HL-60/S4 treated with phorbol 12-myristate 13-acetate at 8.2 ng/mL for 4 days and 3 days (cell line): ENCODE measurements around the gene GAB4.

Source experiments
- in situ Hi-C: fragments of 300-500 bp; cut with MboI; formaldehyde crosslinking; loops from 2 replicates; pipeline ENCODE4 v1.15.0; 2022; ENCODE audit warnings: low sequenced_read_pairs

GAB4 gene

DNA sequence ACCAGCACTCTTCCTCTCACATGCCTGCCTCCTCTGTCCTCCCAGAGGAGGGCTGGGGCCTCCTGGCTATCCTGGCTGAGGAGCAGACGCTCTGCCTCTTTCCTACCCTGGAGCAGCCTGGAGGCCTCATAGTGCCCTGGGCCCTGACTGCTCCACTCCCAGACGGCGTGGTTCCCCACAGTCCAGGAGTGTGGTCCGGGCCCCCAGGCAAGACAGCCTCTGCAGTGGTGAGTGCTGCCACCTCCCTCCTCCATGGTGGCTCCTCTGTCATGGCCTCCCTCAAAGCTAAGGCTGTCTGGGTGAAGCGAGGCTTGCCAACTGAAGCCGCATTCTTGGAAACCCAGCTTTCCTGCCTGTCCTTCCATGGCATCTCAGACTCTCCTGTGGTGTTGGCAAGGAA, 19.8 kb downstream of the GAB4 start:
- in situ Hi-C loops: no loop called here

DNA sequence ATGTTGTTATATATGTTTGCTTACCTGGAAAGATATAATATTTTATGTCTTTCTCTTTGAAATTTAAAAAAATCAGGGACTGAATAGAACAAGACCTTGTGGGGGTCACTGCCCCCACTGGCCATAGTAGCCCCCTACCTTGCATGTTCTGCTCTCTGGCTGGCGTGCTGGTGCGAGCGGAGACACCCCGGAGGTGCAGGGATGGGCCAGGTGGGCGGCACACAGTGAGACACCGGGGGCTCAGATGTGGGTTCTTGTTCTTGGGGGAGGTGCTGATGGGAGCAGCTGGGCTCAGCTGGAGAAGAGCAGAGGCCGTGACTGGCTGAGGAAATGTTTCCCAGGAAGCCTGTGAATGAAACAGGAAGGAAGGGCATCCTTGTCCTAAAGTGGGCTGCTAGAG, 20.2 kb downstream of the GAB4 start:
- in situ Hi-C loops: no loop called here

DNA sequence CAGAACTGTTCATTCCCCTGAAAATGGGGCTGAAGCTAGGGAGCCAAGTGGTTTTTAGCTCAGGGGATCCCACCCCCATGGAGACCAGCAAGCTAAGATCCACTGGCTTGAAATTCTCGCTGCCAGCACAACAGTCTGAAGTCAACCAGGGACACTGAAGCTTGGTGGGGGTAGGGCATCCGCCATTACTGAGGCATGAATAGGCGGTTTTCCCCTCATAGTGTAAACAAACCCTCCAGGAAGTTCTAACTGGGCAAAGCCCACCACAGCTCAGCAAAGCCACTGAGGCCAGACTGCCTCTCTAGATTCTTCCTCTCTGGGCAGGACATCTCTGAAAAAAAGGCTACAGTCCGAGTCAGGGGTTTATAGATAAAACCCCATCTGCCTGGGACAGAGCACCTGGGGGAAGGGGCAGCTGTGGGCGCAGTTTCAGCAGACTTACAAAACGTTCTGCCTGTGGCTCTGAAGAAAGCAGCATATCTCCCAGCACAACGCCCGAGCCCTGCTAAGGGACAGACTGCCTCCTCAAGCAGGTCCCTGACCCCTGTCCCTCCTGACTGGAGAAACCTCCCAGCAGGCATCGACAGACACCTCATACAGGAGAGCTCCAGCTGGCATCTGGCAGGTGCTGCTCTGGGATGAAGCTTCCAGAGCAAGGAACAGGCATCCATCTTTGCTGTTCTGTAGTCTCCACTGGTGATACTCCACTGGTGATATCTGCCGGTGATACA, 32.7 kb downstream of the GAB4 start:
- in situ Hi-C loops: no loop called here

DNA sequence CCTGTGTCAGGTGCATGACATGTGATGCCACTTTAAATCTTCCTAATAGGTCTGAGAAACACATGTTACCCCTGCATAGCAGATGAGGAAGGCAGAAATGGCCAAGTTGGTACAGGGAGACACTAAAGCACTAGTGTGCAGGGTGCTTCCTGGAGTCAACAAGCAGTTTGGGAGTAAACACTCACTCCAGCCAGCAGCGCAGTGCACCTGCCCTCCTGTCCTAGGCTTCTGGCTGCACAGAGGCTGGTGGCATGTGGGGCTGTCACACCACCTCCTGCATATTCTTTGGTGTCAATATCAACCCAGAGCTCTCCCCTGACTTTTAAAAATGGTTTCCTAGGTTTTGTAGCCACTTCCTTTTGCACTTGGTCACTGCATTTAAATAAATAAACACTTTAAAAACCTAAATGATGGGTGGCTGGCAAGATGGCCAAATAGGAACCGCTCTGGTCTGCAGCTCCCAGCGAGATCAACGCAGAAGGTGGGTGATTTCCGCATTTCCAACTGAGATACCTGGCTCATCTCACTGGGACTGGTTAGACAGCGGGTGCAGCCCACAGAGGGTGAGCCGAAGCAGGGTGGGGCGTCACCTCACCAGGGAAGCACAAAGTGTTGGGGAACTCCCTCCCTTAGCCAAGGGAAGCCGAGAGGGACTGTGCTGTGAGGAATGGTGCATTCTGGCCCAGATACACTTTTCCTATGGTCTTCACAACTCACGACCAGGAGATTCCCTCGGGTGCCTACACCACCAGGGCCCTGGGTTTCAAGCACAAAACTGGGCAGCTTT, 33.5 kb downstream of the GAB4 start:
- in situ Hi-C loops: no loop called here

DNA sequence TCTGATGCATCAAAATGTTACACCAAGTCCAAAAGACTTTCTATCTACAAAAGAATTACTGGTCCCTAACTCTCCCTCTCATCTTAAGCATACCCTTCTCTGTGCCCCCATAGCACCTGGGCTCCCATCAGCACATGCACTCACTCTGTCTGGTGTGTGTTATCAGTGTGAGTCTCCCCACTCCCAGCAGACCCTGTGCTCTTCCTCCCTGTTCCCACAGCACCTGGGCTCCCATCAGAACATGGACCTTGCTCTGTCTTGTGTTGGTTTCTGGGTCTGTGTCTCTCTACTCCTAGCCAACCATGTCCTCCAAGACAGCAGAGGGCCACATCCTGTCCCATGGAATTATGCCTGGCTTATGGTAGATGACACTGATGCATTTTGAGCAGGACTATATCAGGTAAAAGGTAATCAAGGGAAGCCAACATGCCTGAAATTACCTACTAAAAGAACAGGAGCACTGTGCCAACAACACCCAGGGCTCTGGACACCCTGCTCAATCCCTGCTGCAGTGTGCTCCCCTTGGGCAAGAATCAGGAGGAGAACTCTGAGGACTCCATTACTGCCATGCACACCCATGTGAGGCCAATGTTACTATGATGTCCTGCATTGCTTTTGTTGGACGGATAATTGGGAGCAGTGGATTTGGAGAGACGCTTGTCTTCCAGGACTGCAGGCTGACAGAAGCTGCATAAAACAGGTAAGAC, 34.3 kb downstream of the GAB4 start:
- in situ Hi-C loops: no loop called here

DNA sequence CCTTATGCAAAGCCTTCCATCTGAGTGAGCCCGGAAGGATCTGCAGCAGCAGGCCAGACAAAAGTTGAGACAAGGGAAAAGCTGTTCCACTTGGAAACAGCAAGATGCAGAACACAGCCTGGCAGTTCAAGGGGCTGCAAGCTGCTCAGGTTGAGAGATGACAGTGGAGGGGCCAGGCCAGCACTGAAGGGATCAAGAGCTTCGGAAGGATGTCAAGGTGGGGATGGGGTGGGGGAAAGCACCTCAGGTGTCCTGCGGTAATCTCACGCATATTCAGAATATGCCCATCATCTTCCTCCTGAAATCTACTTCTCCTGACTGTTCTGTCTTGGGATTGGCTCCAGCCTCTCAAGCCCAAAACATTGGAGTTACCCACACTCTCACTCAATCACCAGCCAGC, 35.7 kb downstream of the GAB4 start:
- in situ Hi-C loops: no loop called here

DNA sequence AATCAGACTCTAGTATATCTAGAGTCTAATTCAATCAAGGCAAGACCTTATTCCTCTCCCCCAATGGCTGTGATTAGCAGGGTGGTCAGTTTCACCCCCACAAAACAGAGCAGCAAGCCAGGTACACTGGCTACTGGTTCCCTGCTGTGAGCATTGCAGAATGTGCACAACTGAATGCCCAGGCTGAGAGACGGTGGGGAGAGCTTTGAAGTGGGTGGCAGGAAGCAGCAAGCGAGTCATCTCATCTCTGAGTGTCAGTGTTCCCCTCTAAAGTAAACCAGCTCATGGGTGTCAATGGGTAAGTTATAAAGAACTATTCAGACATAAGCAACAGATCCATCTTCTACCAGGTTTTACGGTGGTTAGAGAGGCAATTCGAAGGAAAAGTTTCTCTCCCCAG, 37.6 kb downstream of the GAB4 start:
- in situ Hi-C loops: no loop called here

DNA sequence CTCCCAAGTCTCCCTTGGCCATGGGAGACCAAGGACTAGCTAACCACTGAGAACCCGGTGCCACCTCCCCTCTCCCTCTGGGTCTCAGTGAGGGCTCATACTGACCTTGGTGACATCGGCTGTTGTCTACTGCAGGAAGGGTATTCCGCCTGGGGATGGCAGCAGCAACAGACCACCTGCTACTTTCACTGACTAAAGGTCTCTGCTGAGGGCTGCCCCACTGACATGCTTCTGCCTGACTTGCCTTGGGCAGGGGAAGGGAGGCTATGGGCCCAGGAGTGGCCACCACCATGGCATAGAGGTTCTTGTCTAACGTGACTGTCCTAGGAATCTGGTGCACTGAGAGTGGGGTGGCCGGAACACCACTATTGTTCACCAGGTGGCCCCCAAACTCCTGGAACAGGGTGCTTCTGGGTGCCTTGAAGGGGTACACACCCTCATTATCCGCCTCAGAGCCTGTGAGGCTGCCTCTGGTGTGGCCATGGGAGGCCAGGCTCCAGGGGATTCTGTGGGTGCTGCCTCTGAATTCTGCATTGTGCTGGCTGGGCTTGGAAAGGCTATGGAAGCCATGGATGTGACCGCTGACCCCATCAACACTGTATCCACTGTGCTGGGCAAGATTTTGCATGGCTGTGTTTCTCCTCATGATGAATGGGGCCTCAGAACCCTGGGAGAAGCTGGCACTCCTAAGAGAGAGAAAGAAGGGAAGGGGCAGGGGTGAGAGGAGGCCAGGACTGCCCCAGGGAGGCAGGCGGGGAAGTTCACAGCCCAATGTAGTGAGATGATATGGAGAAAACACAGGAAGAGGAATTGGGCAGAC, 38.3 kb downstream of the GAB4 start:
- in situ Hi-C loops: no loop called here

DNA sequence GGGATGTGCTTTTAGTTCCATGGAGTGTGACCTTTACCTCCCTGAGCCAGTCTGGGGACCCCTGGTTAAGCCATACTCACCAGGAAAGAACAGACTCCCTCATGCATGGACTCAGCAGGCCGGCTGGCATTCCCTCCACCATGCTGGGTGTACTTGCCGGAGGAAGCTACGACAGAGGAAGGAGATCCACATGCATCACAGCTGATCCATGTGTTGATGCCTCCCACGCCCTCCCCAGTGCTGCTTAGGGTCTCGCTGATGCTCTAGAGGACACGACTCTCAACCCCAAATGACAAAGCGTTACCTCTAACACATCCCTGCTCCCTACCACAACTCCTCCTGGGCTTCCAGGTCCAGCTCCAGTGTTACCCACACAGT, 39.8 kb downstream of the GAB4 start:
- in situ Hi-C loops: no loop called here

DNA sequence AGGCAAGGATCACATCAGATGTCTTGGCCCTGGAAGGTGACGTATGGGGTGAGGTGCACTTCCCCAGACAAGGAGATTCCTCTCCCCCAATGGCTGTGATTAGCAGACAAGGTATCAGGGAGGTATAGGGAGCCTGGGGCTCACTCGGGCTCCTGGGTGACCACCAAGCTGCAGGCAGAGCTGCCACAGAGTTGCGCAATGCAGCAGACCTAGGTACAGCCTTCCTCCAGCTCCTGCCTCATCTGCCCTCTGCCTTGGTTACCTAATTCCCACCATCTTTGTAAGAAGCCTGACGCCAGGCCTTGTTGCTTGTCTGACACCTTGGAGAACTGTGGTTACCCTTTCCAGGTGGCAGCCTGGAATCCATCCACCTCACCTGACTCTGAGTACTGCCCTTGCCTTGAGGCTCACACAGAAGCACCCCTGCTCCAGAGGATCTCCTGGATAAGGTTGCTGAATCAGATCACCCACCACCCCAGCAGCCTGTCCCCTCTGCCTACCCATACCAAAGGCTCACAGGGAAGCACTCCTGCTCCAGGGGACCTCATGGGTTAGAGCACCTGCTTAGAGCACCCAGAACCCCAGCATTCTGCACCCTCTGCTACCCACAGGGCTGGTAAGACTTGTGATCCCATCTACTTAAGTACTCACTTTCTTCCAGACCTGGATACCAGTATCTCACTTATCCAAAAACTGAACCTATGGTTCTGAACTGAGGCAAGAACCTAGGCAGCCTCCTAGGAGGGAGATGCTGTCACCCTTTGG, 40.4 kb downstream of the GAB4 start:
- in situ Hi-C loops: no loop called here

DNA sequence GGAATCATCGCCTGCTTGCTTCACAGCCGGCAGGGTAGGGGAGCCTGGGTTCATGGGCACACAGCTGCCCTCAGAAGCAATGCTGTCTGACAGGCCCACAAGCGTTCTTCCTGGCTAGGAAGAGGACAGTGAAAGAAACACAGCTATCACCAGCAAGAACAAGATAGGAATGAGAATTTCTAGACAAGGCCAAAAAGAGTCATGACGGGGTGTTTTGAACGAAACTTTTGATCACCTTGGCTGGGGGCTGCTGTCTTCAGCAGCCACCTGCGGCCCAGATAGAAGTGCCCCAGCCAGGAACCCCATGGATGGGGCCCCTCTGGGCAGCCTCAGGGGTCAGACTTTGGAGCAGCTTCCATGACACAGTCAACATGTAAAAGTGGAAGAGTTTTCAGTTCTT, 41.8 kb downstream of the GAB4 start:
- in situ Hi-C loops: no loop called here

DNA sequence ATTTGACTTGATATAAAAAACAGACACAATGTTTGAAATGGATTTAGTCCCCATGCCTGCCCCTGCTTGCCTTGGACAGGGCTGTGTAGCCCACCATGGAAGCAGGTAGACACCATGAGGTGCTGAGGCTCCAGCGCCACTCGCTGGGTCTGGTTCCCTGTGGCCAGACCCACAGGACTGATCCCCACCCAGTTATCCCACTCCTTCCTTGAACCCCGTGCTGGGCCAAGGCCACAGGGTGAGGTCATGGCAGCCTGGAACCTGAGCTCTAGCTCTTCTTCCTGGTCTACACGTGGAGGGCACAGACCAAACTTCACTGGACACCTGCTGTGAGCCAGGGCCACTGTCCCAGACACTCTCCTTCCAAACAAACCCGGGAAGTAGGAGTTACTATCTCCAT, 42.5 kb downstream of the GAB4 start:
- in situ Hi-C loops: no loop called here

DNA sequence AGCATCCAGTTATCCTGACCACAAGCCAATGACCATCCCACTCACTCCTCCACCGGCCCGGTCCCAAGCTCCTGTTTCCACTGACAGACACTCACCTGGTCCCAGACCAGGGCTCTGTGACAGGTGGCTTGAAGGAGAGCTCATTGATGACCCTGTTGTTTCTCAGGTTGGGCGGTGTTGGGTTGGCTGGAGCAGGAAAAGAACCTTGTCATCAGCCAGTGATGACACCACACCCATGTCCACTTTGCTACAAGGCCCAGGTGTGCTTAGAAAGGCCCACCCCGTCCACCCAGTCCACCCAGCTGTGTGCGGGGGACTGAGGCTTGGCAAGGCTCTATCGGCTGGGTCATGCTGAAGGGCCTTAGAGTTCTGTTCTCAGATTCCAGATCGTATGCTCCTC, 42.9 kb downstream of the GAB4 start:
- in situ Hi-C loops: no loop called here

DNA sequence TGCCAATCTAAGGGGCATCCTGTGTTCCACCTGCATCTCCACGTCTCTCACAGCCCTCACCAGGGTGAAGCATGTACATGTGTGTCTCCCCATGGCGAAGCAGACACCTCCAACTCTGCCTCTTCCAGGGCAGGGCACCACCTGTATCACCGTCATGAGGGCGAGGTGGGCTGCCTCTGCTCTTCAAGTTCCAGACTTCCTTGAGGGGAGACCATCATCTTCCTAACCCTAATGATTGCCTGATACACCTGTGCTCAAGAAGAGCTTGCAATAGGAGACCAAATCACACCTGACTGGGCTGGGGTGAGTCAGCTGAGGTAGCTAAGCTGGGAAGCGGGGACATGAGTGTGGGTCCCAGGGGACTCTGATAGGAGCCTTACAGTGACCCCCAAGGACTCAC, 43.7 kb downstream of the GAB4 start:
- in situ Hi-C loops: no loop called here

DNA sequence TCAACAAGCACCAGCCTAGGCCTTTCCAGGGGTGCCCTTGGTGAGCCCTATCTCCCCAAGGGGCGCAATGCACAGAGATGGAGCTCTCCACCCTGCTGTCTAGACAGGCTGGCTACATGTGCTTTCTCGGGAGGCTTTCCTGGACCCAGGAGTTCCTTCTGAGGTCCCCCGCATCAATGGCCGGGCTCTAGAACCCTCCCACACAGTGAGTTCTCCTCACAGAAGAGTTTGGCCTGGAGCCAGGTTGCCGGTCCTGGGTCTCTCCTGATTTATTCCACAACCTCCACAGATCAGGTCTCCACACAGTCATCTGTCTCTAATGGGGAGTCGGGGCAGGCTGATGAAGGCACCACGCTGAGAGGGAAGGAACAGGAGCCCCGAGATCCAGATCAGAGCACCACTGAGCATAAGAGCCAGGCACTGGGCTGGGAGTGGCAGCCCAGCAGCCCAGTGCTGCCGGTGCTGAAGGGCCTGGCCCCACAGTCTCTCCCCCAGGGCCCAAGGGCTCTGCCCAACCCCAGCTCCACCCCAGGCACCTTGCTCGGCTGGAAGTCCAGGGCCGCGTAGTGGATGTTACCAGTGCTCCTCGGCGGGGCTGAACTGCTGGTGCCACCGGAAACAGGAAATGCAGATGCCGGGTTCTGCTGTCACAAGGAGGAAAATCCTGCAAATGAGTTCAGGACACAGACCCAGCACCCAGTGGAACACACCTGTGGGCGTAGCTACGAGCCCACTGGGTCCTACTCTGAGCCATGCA, 44.7 kb downstream of the GAB4 start:
- in situ Hi-C loops: no loop called here

DNA sequence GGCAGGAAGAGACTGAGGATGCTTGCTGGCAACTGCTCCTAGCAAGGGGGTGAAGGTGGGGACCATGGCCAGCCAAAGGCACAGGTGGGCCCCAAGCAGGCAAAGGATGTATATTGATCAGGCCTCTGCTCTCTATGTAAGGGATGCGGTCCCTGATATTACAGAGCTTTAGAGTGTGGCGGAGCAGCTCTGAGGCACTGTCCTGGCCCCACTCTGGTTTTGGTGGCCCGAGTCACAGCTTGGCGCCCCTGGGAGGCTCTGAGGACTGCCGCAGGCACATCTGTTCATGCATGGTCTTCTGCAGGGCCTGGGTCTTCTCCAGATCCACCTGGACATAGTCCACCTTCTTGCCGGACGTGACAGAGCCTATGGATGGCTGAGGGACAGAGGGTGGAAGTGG, 45.5 kb downstream of the GAB4 start:
- in situ Hi-C loops: no loop called here

DNA sequence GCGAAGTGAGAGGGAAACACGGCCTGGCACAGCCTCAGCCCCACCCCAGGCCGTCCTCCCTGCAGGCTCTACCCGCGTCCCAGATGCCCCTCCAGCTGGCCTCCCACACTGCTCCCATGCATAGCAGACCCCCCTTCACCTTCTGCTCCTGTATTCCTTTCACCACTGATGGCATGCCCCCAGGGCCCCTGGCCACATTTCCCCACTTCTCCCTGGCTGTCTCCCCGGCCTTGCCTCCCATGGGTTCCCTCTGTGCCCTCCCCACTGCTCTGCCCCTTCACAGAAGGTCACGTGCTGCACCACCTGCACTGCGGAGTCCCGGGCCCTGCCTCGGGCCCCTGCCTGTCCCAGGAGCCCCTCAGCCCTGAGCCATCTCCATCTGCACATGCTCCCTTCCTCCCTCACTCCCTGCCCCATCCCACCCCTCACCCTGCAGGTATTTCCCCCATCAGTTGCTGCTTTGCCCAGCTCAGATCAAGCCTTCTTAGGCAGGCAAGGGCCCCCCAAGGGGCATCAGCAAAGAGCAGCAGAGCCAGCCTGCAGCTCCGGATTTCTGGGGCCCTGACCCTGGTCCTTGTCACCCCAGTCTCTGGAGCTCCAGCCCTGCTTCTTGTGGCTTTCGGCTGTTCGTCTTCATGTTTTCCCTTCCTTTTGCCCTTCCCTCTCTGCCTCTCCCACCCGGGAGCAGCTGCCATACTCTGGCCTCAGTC, 46.4 kb downstream of the GAB4 start:
- in situ Hi-C loops: no loop called here

DNA sequence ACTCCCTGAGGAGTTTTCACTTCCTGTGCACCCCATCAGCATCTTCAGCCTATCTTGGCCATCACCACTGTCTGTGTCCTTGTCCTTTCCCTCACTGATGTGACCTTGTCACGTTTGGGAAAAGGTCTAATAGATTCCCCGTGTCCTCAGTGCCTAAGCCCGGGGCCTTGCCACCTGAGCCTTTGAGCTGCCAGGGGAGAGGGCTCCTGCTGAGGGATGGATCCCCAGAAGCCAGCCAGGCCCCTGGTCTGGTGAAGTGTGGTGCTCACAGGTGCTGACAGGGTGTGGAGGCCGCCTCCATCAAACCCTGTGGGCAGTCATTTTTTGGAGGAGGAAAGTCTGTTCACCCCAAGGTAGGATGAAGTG, 47.2 kb downstream of the GAB4 start:
- in situ Hi-C loops: no loop called here

DNA sequence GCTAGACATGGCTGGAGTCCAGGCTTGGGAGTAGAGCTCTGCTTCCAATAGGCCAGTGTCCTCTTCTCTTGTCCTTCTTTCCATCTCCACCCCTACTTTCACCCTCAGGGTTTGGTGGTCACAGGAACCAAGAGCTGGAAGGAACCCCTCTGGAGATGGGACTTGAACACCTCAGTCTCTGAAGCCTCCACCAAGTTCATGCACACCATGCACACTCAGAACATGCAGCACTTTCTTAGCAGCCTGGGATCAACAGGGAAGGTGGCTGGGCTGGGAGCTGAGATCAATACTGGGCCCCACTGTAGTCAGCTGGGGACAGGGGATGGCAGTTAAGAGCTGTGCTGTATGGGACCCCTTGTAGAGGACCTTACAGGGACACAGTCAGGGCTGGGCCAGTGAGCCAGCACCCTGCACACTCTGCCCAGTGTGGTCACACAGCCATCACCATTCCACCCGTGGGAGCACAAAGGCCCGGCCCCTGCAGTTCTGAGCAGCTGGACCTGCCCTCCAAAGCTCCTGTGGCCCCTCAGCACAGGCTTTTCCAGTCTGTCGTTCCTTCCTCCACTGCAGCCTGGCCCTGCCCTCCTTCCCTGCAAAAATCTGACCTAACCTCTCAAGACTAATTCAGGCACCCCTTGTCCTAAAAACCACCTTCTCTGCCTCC, 47.7 kb downstream of the GAB4 start:
- in situ Hi-C loops: no loop called here
